ENCODE measurements around the gene SALL3.

Gene SALL3

GRCh38 chr18:78980279-78980771, 707 bp downstream of the SALL3 start:
- in situ Hi-C loops (cut with HindIII; ENCODE audit: low sequenced_read_pairs) = no loop called here

- in situ Hi-C loops (cut with HindIII; ENCODE audit: low sequenced_read_pairs) = no loop called here
These were observed 1.3 kb downstream of the SALL3 start for GRCh38 chr18:78980777-78981380.

- in situ Hi-C loops (cut with HindIII; ENCODE audit: low sequenced_read_pairs) = no loop called here
These were observed 1.8 kb downstream of the SALL3 start for GRCh38 chr18:78981394-78981831.

GRCh38 chr18:78981989-78982620, 2.5 kb downstream of the SALL3 start:
- in situ Hi-C loops (cut with HindIII; ENCODE audit: low sequenced_read_pairs) = no loop called here

GRCh38 chr18:78983512-78983911, 3.9 kb downstream of the SALL3 start:
- in situ Hi-C loops (cut with HindIII; ENCODE audit: low sequenced_read_pairs) = no loop called here

GRCh38 chr18:78984941-78985784, 5.5 kb downstream of the SALL3 start:
- in situ Hi-C loops (cut with HindIII; ENCODE audit: low sequenced_read_pairs) = no loop called here

- in situ Hi-C loops (cut with HindIII; ENCODE audit: low sequenced_read_pairs) = no loop called here
These were observed 6.4 kb downstream of the SALL3 start for GRCh38 chr18:78986018-78986481.

- in situ Hi-C loops (cut with HindIII; ENCODE audit: low sequenced_read_pairs) = no loop called here
These were observed 11.8 kb downstream of the SALL3 start for GRCh38 chr18:78991446-78991845.

- in situ Hi-C loops (cut with HindIII; ENCODE audit: low sequenced_read_pairs) = no loop called here
These were observed 12.7 kb downstream of the SALL3 start for GRCh38 chr18:78992041-78993011.

GRCh38 chr18:78993014-78993926, 13.7 kb downstream of the SALL3 start:
- in situ Hi-C loops (cut with HindIII; ENCODE audit: low sequenced_read_pairs) = no loop called here

- in situ Hi-C loops (cut with HindIII; ENCODE audit: low sequenced_read_pairs) = no loop called here
These were observed 14.4 kb downstream of the SALL3 start for GRCh38 chr18:78994000-78994399.

- in situ Hi-C loops (cut with HindIII; ENCODE audit: low sequenced_read_pairs) = no loop called here
These were observed 14.9 kb downstream of the SALL3 start for GRCh38 chr18:78994531-78994930.

GRCh38 chr18:78994977-78995582, 15.5 kb downstream of the SALL3 start:
- in situ Hi-C loops (cut with HindIII; ENCODE audit: low sequenced_read_pairs) = no loop called here

- in situ Hi-C loops (cut with HindIII; ENCODE audit: low sequenced_read_pairs) = no loop called here
These were observed 16.2 kb downstream of the SALL3 start for GRCh38 chr18:78995740-78996395.

GRCh38 chr18:78996741-78997490, 17.3 kb downstream of the SALL3 start:
- in situ Hi-C loops (cut with HindIII; ENCODE audit: low sequenced_read_pairs) = no loop called here

GRCh38 chr18:78998371-78999071, 18.9 kb downstream of the SALL3 start:
- in situ Hi-C loops (cut with HindIII; ENCODE audit: low sequenced_read_pairs) = no loop called here

- in situ Hi-C loops (cut with HindIII; ENCODE audit: low sequenced_read_pairs) = no loop called here
These were observed 20.3 kb downstream of the SALL3 start for GRCh38 chr18:78999939-79000338.
